Tibial artery (tissue), 4 donors: ENCODE data around the gene TROAP.
"Not testable (repeated sequence)": the region's sequence is repeated elsewhere in the genome, so short reads cannot be mapped to it uniquely, and the experiment has no call there.

Experiments used
- DNase-seq, 2 donors: peaks; one replicate each; pipeline ENCODE4 v3.0.0-alpha.2; 2019
- H3K27ac ChIP-seq, 2 donors: fragments of 200-600 bp; sonication (generic) in 1 of 2; 1 replicate in 1 of 2; 2 replicates in 1 of 2; pipeline ENCODE4 v1.5.1; 2018 to 2019; ENCODE audit warnings: mild to moderate bottlenecking in 1 of 2
- H3K27me3 ChIP-seq, 2 donors: fragments of 200-600 bp; sonication (generic) in 1 of 2; one replicate each; pipeline versions ENCODE4 v1.5.1 to v1.6.0; 2016 to 2019
- H3K36me3 ChIP-seq, 3 donors: fragments of 200-600 bp; sonication (generic) in 2 of 3; one replicate each; pipeline ENCODE4 v1.5.1; 2016 to 2019; ENCODE audit warnings: mild to moderate bottlenecking in 2 of 3
- H3K4me1 ChIP-seq, 4 donors: fragments of 200-600 bp; sonication (generic) in 2 of 4; 1 replicate in 3 of 4; 2 replicates in 1 of 4; pipeline ENCODE4 v1.5.1; 2016 to 2019
- H3K4me3 ChIP-seq, 2 donors: fragments of 200-600 bp; sonication (generic) in 1 of 2; 1 replicate in 1 of 2; 2 replicates in 1 of 2; pipeline ENCODE4 v1.5.1; 2018 to 2019; ENCODE audit warnings: mild to moderate bottlenecking in 2 of 2
- H3K9me3 ChIP-seq, 3 donors: fragments of 200-600 bp; sonication (generic) in 1 of 3; one replicate each; pipeline ENCODE4 v1.5.1; 2016 to 2019
- CTCF ChIP-seq, 2 experiments: fragments of 200-600 bp in 1 of 2; fragments of 450-650 bp in 1 of 2; IDR thresholded peaks; one replicate each; pipeline ENCODE4 v1.5.1; 2017 to 2019; ENCODE audit warnings: antibody characterized with exemption in 2 of 2, mild to moderate bottlenecking in 1 of 2, moderate library complexity in 1 of 2
- intact Hi-C: fragments of 100-400 bp; cut with DNase I; formaldehyde crosslinking; loops from one replicate; pipeline ENCODE4 v1.15.0; 2023; ENCODE audit warnings: low total_unique reads

The TROAP gene

GRCh38 chr12:49277466-49277865 is 45.6 kb upstream of the TROAP start:
- no peak overlapping the region for H3K27ac ChIP-seq
- no peaks in the 10 kb centered on the region for H3K4me1 ChIP-seq
- no peak overlapping the region for H3K4me3 ChIP-seq
- intact Hi-C loops, result no loop called here
- TF ChIP-seq CTCF (IDR thresholded peaks at IDR 0.05), result no peak
- no peak for DNase-seq
- peaks cover 15 to 16% (median 16%) of the 10 kb centered on the region in 3 donors for H3K36me3 ChIP-seq
- no peaks in the 10 kb centered on the region for H3K9me3 ChIP-seq
- no peaks in the 10 kb centered on the region for H3K27me3 ChIP-seq

- intact Hi-C loops, result no loop called here
- TF ChIP-seq CTCF (IDR thresholded peaks at IDR 0.05), result no peak
- DNase-seq, result no peak
- Histone ChIP-seq H3K9me3 (no peaks in the 10 kb centered on the region), H3K27ac (no peak overlapping the region), H3K4me1 (no peaks in the 10 kb centered on the region), H3K27me3 (no peaks in the 10 kb centered on the region), H3K4me3 (no peak overlapping the region), H3K36me3 (no peaks in the 10 kb centered on the region)
These were observed 43.3 kb upstream of the TROAP start for GRCh38 chr12:49279706-49280159.

- H3K4me1 ChIP-seq, DNase-seq, H3K27me3 ChIP-seq, H3K9me3 ChIP-seq, H3K4me3 ChIP-seq, intact Hi-C loops, H3K36me3 ChIP-seq, H3K27ac ChIP-seq: not testable (repeated sequence)
These were observed 42.5 kb upstream of the TROAP start for GRCh38 chr12:49280545-49280944.

- no peaks in the 10 kb centered on the region for H3K9me3 ChIP-seq
- intact Hi-C loops, result no loop called here
- no peak for TF ChIP-seq CTCF (IDR thresholded peaks at IDR 0.05)
- H3K36me3 ChIP-seq, result no peaks in the 10 kb centered on the region
- no peaks in the 10 kb centered on the region for H3K27me3 ChIP-seq
- H3K27ac ChIP-seq, result no peak overlapping the region
- H3K4me1 ChIP-seq, result no peaks in the 10 kb centered on the region
- DNase-seq, result no peak
- no peak overlapping the region for H3K4me3 ChIP-seq
These were observed 40.8 kb upstream of the TROAP start for GRCh38 chr12:49282302-49282701.

GRCh38 chr12:49282740-49283375 is 40.2 kb upstream of the TROAP start:
- H3K4me1 ChIP-seq, H3K27me3 ChIP-seq, H3K36me3 ChIP-seq, DNase-seq, intact Hi-C loops, H3K27ac ChIP-seq, H3K4me3 ChIP-seq, H3K9me3 ChIP-seq: not testable (repeated sequence)

GRCh38 chr12:49283541-49284429 is 39.3 kb upstream of the TROAP start:
- intact Hi-C loops, result no loop called here
- peak in 1 of 2 donors; percentile 52 for DNase-seq
- no peak for TF ChIP-seq CTCF (IDR thresholded peaks at IDR 0.05)
- Histone ChIP-seq H3K9me3 (no peaks in the 10 kb centered on the region), H3K4me3 (no peak overlapping the region), H3K27me3 (no peaks in the 10 kb centered on the region), H3K4me1 (no peaks in the 10 kb centered on the region), H3K27ac (no peak overlapping the region), H3K36me3 (no peaks in the 10 kb centered on the region)
